NCI-H1092 (cell line): ENCODE data around the gene PDE4B.
"Not testable (repeated sequence)": the region's sequence is repeated elsewhere in the genome, so short reads cannot be mapped to it uniquely, and the experiment has no call there.

Source experiments
- DNase-seq: peaks from one replicate; lab custom pipeline; 2025; lab: John Stamatoyannopoulos, UW

The PDE4B gene

DNA sequence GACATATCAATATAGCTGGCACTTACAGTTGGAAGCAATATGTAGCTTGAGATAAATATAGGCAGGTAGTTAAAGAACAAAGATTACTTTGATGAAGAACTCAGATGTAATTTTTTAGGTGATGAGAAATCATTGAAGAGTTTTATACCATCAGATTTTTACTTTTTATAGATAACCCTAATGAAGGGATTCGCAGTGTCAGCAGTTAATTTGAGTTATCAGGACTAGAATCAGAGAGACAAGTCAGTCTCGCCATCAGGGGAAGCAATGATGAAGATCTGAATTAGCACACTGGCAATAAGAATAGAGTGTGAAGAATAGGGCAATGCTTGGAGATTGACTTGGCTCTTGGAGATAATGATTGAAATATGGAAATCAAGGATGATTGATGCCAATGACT is 342.5 kb downstream of the PDE4B start:
- DNase-seq = no peak

DNA sequence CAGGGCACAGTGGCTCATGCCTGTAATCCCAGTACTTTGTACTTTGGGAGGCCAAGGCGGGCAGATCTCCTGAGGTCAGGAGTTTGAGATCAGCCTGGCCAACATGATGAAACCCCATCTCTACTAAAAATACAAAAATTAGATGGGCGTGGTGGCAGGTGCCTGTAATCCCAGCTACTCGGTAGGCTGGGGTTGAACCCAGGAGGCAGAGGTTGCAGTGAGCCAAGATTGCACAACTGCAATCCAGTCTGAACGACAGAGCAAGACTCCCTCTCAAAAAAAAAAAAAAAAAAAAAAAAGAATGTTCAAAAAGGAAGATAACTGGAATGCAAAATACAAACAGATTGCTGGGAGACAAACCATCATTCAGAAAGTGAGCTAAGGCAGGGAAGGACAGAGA is 343.7 kb downstream of the PDE4B start:
- DNase-seq = not testable (repeated sequence)

DNA sequence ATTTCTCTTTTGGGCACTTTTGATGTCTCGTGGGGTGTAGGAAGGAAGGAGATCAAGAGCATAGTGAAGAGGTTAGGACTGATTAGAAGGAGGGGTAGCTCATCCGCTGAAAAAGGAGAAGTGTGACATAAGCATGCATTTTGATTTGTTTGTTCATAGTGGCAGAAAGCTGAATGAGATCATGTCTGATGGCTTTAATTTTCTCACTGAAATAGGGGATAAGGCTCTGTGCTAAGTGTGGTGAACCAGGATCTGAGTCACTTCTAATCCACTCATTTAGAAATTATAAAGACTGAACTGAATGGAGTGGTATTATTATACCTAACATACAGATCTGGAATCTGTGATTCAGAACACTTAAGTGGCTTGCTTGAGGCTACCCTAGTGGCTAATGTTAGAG is 344.5 kb downstream of the PDE4B start:
- DNase-seq = no peak

DNA sequence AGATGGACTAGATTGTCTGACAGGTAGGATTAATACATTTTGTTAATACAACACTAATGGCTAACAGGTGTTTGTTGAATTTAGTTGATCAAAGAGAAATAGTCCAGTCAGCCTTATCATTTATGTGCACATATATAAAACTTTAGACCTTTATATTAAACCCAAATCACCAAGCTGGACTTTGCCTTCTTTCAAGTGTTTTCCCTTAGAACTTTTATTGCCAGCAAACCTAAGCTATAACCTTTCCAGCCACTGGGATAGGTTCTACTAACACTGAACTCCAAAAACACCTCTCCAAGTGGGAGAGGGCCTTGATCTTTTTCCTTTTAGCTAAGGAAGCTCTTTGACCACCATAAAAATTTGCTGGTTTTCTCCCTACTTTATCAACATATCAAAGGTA is 345.9 kb downstream of the PDE4B start:
- no peak for DNase-seq

DNA sequence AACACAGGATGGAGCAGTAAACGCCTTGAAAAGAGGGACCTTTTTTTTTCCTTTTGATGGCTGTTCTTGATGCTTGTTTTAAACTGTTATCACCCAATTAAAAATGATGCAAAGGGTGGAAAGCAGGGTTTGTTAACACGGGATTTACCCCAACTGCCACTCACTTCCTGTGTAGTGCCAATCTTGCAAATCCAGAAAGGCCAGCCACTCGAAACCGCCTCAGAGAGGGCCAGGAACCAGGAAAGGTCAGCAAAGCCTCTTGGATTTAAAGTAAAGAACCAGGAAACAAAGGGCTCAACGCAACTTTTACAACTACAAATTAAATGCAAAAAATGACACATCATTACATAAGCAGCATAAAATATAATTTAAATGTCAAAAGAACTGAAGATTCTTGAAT is 347.4 kb downstream of the PDE4B start:
- DNase-seq = no peak

DNA sequence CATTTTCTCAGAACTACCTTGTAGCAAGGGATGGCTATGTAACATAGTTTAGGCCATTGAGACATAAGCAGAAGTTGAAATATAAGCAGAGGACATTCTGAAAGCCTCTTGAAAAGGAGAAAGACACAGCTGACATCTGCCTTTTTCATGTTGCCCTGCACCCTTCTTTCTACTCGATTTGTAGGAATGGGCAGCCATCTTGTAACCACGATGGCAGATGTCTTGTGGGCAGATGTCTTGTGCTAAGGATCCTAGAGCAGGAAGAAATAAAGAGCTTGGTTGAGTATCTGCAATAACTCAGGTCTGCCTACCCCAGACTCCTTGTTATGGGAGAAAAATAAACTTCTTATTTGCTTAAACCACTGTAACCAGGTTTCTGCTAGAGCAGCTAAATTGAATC is 351.0 kb downstream of the PDE4B start:
- no peak for DNase-seq

DNA sequence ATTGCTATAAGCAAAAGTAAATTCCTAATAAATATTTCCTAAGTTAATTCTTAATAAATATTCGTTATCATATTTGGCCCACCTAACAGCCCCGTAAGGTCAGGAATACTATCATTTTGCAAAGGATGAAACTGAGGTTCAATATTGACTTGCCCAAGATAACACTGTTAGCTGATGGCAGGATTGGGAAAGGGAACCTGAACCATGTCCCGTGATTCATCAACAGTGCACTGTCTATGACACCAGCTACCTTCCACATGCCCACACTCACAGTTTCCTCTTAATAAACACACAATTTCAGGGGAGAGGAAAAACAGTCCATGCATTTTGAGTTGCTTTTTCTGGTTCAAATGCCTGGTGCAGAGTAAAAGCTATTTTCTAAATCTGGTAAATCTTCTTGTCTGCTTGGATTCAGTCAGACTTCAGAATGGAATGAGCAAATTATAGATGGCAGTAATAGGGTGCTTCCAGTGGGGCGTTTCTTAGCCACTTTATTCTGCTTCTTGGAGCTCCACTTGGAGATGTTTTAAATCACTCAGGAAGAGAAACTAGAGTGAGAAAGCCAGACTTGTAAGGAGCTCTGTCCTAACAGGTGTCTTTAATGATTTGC is 354.6 kb downstream of the PDE4B start:
- no peak for DNase-seq

DNA sequence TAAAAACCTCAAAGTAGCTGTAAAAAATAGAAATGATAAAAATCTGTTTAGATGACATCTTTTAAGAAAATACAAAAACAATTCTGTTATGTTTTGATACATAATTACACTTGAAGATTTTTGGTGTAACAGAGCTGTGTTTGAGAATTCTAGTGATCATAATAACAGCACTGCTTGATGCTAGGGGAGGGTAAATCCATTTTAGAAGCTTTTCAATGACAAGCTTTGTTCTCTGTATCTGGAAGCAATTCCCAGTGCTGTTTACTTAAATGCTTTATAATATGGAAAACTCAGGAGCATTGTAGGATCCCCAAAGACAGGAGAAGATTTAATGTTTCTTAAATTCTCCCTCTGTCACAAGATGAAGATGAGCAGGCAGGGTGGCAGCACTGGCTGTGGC is 359.3 kb downstream of the PDE4B start:
- DNase-seq = no peak

DNA sequence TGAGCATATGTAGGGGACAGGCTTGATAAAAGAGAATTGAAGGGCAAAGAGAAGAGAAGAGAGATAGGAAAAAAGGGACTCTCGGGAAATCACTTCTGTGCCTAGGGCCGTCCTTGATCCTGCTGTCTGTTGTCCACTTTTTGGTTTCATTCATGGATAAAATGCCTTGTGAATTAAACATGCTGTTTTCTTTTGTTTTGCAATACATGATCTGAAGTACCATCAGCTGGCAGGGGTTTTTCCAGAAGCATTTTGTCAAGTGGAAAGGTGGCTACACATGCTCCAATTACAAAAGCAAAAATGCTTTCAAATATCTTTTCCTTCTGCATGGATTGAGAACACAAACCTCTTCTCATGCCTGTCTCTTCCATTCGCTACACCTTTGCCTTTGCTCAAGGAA is 361.7 kb downstream of the PDE4B start:
- DNase-seq = no peak

DNA sequence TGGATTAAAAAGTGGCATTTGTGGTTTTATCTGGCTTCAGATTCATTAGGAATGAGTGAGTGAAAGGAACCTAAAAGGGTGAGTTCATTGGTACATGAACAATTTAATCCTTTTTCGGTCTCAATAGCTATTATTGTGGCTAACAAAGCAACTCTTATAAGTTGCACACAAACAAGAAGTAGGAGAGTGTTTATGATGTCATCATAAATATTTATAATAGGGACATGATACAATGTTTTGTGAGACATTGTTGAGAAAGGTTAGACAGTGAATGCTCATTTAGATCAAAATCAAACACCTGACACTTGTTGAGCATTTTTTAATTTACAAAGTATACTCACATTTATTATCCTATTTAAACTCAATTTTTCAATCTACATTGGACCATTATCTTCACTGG is 363.4 kb downstream of the PDE4B start:
- DNase-seq = no peak

DNA sequence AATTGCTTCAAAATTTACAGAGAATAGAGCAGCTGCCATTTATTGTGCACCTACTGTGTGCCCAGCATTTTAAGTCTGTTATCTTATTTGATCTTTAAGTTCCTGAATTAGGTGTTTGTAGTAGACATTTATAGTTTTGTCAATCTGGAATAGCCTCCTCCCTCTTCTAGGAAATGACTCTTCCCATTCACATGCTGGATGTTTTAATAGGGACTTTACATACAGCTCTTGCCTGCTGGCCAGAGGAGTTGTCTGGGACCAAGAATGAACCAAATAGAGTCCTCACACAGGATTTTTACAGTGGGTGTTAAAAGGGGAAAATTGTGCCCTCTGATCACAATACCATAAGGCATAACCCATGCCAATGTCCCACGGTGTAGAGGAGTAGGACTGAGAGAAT is 367.1 kb downstream of the PDE4B start:
- DNase-seq = no peak

DNA sequence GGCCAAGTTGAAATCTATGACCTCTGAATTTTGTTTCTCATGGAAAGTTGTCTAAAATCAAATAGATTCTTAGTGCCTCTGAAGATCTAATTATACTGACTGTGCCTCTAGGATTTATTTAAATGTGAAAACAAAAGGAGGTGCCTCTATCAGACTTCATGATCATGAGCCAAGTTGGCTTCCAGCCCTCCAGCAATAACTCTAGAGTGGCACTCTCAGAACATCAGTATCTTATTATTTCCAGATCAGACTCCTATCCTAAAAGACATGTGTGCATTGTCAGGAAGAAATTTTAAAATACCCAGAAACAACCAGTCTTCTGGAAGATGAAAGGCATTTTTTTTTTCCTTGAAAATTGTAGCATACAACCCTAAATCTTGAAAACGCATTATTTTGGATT is 368.0 kb downstream of the PDE4B start:
- no peak for DNase-seq

DNA sequence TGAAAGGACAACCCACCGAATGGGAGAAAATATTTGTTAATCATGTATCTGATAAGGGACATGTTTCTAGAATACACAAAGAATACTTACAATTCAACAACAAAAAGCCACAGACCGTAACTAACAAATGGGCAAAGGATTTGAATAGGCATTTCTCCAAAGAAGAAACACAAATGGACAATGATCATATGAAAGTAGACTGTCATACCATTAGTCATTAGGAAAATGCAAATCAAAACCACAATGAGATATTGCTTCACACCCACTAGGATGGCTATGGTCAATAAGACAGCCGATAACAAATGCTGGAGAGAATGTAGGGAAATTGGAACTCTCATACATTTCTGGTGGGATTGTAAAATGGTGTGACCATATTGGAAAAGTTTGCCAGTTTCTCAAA is 374.1 kb downstream of the PDE4B start:
- no peak for DNase-seq

DNA sequence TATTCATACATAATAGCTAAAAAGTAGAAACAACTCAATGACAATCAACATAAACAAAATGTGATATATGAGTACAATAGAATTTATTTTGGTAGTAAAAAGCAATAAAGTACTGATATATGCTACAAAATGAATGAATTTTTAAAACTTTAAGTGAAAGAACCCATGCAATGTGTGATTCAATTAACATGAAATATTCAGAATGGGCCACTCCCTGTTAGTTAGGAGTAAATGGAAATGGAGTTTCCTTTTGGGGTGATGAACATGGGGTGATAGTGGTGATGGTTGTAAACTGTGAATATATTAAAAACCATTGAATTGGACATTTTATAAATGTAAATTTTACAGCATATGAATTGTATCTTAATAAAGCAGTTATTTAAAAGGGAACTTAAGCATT is 374.6 kb downstream of the PDE4B start:
- no peak for DNase-seq

DNA sequence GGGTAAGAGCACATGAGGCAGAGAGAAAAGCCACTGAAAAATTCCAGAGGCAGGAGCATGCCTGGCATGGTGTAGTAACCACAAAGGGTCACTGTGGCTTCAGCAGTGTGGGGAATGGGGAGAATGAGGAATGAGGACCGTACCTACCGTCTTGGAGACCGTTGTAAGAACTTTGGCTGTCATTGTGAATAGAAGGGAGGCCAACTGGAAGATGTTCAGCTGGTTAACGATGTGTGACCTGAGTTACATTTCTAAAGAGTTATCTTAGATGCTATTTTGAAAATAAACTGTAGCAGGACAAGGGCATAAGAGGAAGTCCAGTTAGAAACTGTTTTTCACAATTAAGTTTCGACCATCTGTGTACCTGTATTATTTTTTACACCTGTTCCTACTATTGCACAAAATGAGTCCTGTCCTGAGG is 375.8 kb downstream of the PDE4B start:
- no peak for DNase-seq

DNA sequence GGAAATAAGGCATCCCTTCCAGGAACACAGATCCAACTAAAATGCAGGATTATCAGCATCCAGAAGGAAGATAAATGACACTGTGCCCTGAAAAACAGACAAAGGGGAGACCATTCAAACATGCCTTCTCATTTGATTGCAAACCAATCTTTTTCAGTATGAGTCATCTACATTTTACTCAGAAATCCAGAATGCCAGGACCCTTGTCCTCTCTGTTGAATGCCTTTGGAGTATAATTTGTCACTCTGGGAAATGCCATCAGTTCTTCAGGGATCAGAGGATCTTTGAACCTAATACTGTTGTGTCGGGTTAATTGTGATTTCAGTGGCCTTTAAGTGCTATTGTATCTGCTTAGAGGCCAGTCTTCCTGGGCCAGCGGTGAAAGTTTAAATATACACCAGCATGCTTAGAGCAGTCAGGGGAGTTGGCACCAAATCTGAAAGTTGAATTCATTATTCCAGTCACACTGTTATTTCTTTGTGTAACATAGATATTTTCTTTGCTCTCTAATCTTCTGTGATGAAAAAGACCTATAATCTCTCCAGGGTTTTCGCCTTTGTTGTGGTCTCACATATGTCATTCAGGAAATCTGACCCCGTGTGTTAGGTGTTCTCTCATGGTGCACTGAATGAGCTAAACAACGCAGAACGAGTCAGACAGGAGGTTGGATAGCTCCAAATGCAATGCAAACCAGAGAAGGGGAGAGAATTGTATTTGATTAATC is 376.4 kb downstream of the PDE4B start:
- no peak for DNase-seq

DNA sequence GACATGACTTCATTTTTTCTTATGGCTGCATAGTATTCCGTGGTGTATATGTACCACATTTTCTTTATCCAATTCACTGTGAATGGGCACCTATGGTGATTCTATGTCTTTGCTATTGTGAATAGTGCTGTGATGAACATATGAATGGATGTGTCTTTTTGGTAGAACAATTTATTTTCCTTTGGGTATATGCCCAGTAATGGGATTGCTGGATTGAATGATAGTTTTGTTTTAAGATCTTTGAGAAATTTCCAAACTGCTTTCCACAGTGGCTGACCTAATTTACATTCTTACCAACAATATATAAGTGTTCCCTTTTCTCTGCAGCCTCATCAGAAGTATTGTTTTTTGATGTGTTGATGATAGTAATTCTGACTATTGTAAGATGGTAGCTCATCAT is 379.6 kb downstream of the PDE4B start:
- no peak for DNase-seq

DNA sequence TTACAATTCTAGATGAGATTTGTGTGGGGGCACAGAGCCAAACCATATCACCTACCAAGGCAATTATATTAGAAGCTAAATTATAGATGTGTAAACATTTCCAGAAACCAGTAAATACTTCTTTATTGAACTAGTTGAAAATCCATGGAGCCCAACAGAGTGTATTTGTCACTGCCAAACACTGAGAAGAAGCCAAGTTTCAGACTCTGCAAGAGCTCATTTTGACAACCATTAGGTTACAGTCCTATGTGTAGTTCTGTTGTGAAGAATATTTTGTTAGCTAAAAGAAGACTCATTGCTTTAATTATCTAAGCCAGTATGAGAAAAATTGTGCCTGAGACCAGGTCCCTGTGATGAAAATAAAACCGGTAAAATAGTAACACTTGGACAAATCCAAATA is 382.4 kb downstream of the PDE4B start:
- DNase-seq = no peak

DNA sequence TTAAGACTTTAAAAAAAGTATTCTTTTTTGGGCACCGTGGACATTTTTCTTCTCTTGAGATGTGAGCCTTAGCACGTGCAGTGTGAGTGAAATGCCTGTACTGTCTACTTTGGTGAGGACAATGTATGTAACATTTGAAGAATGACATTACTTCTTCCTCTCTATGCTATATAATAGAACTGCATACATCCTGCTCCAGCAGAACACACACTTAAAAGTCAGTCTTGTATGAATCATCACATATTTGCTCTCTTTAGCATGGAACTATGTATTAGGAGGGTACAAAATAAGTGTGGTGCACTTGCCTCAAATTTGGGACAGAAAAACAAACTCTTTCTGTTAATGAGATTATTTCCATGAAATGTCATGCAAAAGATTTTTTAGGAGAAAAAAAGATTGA is 382.9 kb downstream of the PDE4B start:
- DNase-seq = no peak

DNA sequence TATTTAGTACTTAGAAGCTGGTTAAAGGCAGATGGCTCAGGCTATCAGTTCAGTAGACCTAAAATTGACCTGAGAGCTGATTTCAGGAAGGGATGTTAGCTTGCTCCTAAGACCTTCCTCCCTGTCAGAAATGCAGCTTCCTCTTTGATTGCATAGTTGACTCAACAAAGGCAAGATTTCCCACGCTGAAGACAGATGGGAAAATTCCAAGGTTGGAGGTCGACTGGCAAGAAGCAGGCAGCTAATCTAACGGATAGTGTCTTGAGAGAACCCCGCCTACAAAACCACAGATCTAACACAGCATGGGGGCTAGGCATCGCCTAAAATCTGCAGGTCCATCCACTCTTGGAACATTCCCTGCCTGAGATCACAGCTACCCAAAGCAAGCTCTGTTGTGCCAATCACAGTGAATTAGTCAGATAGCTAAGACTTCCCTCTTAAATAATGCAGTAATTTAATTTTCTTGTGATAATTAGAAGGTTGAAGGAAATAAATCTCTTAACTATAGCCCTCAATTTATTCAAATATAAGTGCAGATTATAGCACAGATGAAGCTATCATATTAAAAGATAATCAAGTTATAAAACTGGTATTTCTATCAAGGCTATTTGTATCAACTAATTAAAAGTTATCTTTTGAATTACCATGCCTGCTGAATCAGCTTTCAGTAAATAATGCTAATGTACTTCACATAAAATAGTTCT is 383.5 kb downstream of the PDE4B start:
- no peak for DNase-seq

DNA sequence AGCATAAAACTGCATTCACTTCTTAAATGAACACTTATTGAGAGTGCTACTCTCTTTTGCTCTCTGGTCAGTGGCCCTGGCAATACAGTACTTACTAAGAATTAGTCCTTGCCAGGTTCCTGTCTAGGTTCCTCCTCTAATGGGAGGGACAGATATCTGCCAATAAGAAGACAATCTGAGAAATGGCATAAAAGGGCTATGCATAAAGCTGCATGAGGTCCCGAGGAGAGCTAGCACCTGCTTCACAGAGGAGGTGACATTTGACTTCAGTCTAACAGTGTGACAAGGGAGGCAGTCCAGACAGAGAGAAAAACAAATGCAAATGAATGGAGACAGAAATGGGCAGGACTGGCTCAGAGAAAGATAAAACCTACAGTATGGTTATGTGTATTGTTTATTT is 384.1 kb downstream of the PDE4B start:
- no peak for DNase-seq

DNA sequence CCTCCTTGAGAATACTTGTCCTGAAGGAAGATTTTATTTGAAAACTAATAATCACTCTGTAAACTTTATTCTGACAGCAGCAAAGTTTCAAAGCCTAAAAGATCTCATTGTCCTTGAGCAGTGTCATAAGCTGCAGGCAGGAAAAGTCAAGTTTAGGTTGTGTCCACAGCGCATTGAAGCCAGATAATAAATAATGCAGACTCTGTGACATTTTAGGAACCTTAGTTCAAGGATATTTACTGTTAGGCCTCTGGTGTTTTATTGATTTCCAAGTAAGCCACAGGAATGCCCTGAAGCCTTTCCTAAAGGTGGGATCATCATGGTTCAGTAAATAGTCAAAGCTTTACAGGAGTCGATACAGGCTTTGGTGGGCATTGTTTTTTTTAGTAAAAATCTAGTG is 384.8 kb downstream of the PDE4B start:
- DNase-seq = no peak

DNA sequence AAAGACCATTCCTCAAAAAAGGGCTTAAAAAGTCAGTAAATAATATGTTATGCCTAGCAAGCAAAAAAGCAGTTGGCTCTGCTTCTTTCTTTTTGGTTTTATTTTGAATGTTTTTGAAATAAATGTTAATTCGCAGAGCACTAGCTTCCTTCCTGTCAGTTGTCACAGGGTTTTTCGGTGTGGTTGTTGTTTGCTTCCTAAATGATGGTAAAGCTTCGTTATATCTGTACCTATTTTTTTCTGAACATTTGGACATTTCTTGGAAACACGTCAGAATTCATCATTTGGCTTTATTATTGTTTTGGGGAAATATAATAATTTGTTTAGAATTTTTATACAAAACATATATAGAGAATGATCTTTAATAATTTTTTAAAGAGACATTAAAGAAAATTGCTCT is 389.3 kb downstream of the PDE4B start:
- no peak for DNase-seq
